GM12872 (cell line): ENCODE data around the gene MAMDC2.

Experiments used
- CTCF ChIP-seq: IDR thresholded peaks from 3 replicates; pipeline ENCODE4 v1.5.1; 2011; ENCODE audit warnings: low read depth, mild to moderate bottlenecking, low read length, moderate library complexity; ENCODE audit not compliant: insufficient read depth

Gene MAMDC2

GRCh38 chr9:70130266-70130665 is 86.6 kb downstream of the MAMDC2 start:
- no peak for TF ChIP-seq CTCF

- no peak for TF ChIP-seq CTCF
Measured at GRCh38 chr9:70131296-70131695, 87.6 kb downstream of the MAMDC2 start.

- no peak for TF ChIP-seq CTCF
Measured at GRCh38 chr9:70133253-70134208, 89.9 kb downstream of the MAMDC2 start.

GRCh38 chr9:70134360-70134759 is 90.7 kb downstream of the MAMDC2 start:
- TF ChIP-seq CTCF: no peak

GRCh38 chr9:70135176-70135575 is 91.5 kb downstream of the MAMDC2 start:
- TF ChIP-seq CTCF: no peak

GRCh38 chr9:70136632-70137031 is 93.0 kb downstream of the MAMDC2 start:
- no peak for TF ChIP-seq CTCF

- no peak for TF ChIP-seq CTCF
Measured at GRCh38 chr9:70137577-70137976, 93.9 kb downstream of the MAMDC2 start.
